ENCODE data around the gene CLTCL1. TPM values are rescaled to one million over a fixed set of nuclear protein-coding genes. Genes with fewer than 3 reads are reported as not detected.

The CLTCL1 gene
- total and polyA plus RNA-seq, 2 donors (not counting 1 experiment from before 2014, with no cell fraction given), result 1.0 to 5.5 TPM

- 92% methylated on average over 10 of the region's 12 CpGs for WGBS (ENCODE audit: insufficient coverage)
- no peak overlapping the region for H3K27ac ChIP-seq (ENCODE audit: low read length in 2 of 2)
- H3K4me1 ChIP-seq (ENCODE audit: control insufficient read depth in 2 of 2, insufficient read depth in 2 of 2, low read length in 2 of 2), result no peaks in the 10 kb centered on the region
- Mint-ChIP-seq H3K27ac (no peak overlapping the region), H3K4me1 (no peaks in the 10 kb centered on the region), H3K27me3 (peaks cover 13% of the 10 kb centered on the region), H3K4me3 (no peak overlapping the region), H3K9me3 (ENCODE audit: insufficient read depth) (no peaks in the 10 kb centered on the region)
- H2AFZ ChIP-seq (ENCODE audit: insufficient read depth, low read depth, low read length, poor library complexity, severe bottlenecking), result no peak overlapping the region
- no peak overlapping the region for H3K4me3 ChIP-seq (ENCODE audit: control extremely low read depth in 1 of 5, extremely low read depth in 1 of 5, insufficient read depth in 1 of 5, low read depth in 2 of 5, low read length in 4 of 5)
- ATAC-seq (ENCODE audit: low read depth) (no peak), DNase-seq (no peak)
- H3K36me3 ChIP-seq (replicated peaks in 1 of 2; ENCODE audit: control extremely low read depth in 1 of 2, control insufficient read depth in 1 of 2, extremely low read depth in 1 of 2, insufficient read depth in 2 of 2, low read length in 1 of 2), result no peaks in the 10 kb centered on the region
- H3K4me2 ChIP-seq (replicated peaks; ENCODE audit: low read depth, low read length, poor library complexity, severe bottlenecking), result no peak overlapping the region
- TF ChIP-seq CTCF (IDR thresholded peaks at IDR 0.05) (no peak), EZH2 (IDR thresholded peaks at IDR 0.05; ENCODE audit: borderline replicate concordance, insufficient read depth, low read depth, low read length, poor library complexity, severe bottlenecking) (no peak)
- no peaks in the 10 kb centered on the region for H3K79me2 ChIP-seq (ENCODE audit: control insufficient read depth, insufficient read depth, low read length)
- no peaks in the 10 kb centered on the region for H3K27me3 ChIP-seq (replicated peaks in 1 of 4; ENCODE audit: control extremely low read depth in 1 of 4, control insufficient read depth in 3 of 4, insufficient read depth in 4 of 4, low read length in 3 of 4)
- H4K20me1 ChIP-seq (ENCODE audit: control insufficient read depth, insufficient read depth, low read length, poor library complexity, severe bottlenecking), result no peaks in the 10 kb centered on the region
- POLR2A ChIA-PET, result no interaction called here
- H3K9me3 ChIP-seq (ENCODE audit: control extremely low read depth in 1 of 3, control insufficient read depth in 2 of 3, insufficient read depth in 1 of 3, low read length in 2 of 3), result peaks cover 0 to 13% (median 1%) of the 10 kb centered on the region in 3 donors
- intact Hi-C loops (cut with micrococcal nuclease), result no loop called here
- CTCF ChIA-PET, result no interaction called here
- no peak overlapping the region for H3K9ac ChIP-seq (ENCODE audit: low read length)
Observed at GRCh38 chr22:19253143-19253542, 38.4 kb downstream of the CLTCL1 start.

DNA sequence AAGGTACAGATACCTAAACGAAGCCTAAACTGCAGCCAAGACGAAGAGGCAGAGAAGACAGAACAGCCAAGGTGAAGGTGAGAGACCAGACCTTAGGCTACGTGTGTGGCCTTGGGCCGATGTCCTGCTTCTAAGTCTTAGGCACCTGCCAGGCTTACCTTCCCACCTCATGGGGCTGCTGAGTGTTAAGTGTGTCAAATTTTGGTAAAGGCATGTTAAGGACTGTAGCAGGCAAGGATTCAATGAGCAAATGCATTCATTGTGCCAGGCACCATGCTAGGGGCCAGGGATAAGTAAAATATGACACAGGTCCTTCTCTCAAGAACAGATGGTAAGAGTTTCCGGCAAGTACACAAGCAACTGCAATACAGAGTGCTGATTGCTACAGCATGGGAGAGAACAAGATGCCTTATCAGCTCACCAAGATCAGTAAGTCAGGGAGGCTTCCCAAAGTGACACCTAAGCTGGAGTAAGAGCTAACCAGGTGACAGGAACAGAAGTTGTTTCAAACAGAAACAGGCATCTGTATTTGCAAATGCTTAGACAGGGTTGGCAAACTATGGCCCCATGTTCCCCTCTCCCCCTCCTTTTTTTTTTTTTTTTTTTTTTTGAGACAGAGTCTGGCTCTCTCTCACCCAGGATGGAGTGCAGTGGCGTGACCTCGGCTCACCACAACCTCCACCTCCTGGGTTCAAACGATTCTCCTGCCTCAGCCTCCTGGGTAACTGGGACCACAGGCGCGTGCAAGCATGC, 46.7 kb downstream of the CLTCL1 start:
- H3K36me3 ChIP-seq (replicated peaks in 1 of 2; ENCODE audit: control extremely low read depth in 1 of 2, control insufficient read depth in 1 of 2, extremely low read depth in 1 of 2, insufficient read depth in 2 of 2, low read length in 1 of 2), result no peaks in the 10 kb centered on the region
- no peaks in the 10 kb centered on the region for H3K9me3 Mint-ChIP-seq (ENCODE audit: insufficient read depth)
- no peaks in the 10 kb centered on the region for H3K79me2 ChIP-seq (ENCODE audit: control insufficient read depth, insufficient read depth, low read length)
- no peak overlapping the region for H3K27ac ChIP-seq (ENCODE audit: low read length in 2 of 2)
- no peak overlapping the region for H3K4me3 ChIP-seq (ENCODE audit: control extremely low read depth in 1 of 5, extremely low read depth in 1 of 5, insufficient read depth in 1 of 5, low read depth in 2 of 5, low read length in 4 of 5)
- H3K4me3 Mint-ChIP-seq, result no peak overlapping the region
- H3K9me3 ChIP-seq (ENCODE audit: control extremely low read depth in 1 of 3, control insufficient read depth in 2 of 3, insufficient read depth in 1 of 3, low read length in 2 of 3), result no peaks in the 10 kb centered on the region
- WGBS (ENCODE audit: insufficient coverage), result 91% methylated on average over 3 of the region's 10 CpGs
- H3K27me3 Mint-ChIP-seq, result peaks cover 4% of the 10 kb centered on the region
- no peaks in the 10 kb centered on the region for H3K27me3 ChIP-seq (replicated peaks in 1 of 4; ENCODE audit: control extremely low read depth in 1 of 4, control insufficient read depth in 3 of 4, insufficient read depth in 4 of 4, low read length in 3 of 4)
- H3K9ac ChIP-seq (ENCODE audit: low read length), result no peak overlapping the region
- ChIA-PET CTCF (no interaction called here), POLR2A (no interaction called here)
- H4K20me1 ChIP-seq (ENCODE audit: control insufficient read depth, insufficient read depth, low read length, poor library complexity, severe bottlenecking), result no peaks in the 10 kb centered on the region
- intact Hi-C loops (cut with micrococcal nuclease), result no loop called here
- H3K4me2 ChIP-seq (replicated peaks; ENCODE audit: low read depth, low read length, poor library complexity, severe bottlenecking), result no peak overlapping the region
- H3K27ac Mint-ChIP-seq, result no peak overlapping the region
- no peaks in the 10 kb centered on the region for H3K4me1 ChIP-seq (ENCODE audit: control insufficient read depth in 2 of 2, insufficient read depth in 2 of 2, low read length in 2 of 2)
- DNase-seq (no peak), ATAC-seq (ENCODE audit: low read depth) (no peak)
- TF ChIP-seq CTCF (IDR thresholded peaks at IDR 0.05) (no peak), EZH2 (IDR thresholded peaks at IDR 0.05; ENCODE audit: borderline replicate concordance, insufficient read depth, low read depth, low read length, poor library complexity, severe bottlenecking) (no peak)
- no peak overlapping the region for H2AFZ ChIP-seq (ENCODE audit: insufficient read depth, low read depth, low read length, poor library complexity, severe bottlenecking)
- H3K4me1 Mint-ChIP-seq, result no peaks in the 10 kb centered on the region

Data from B cell (primary cell).